OCI-LY7 (cell line): Measurements from ENCODE around the gene CCL27. TPM values are rescaled to one million over a fixed set of nuclear protein-coding genes. Genes with fewer than 3 reads are reported as not detected.

Source experiments
- BruUV-seq: library from RNA; stranded (reverse); fragments of 400-500 nt; replicated peaks from 2 replicates; lab custom pipeline; 2021; lab: Mats Ljungman, UMichigan
- CTCF ChIA-PET: fragments of 300-600 bp; sonication (Branson Sonifier 250); formaldehyde crosslinking; loops from one replicate; lab custom pipeline; 2022; ENCODE audit warnings: antibody characterized with exemption; ENCODE audit not compliant: unreplicated experiment; lab: Charles Lee
- POLR2A ChIA-PET: fragments of 300-600 bp; sonication (Branson Sonifier 250); formaldehyde crosslinking; loops from one replicate; lab custom pipeline; 2022; ENCODE audit warnings: antibody characterized with exemption; lab: Charles Lee
- DNase-seq: peaks from one replicate; pipeline ENCODE4 v3.0.0-alpha.2; 2015; ENCODE audit warnings: low spot score
- H2AFZ ChIP-seq: fragments of 200-600 bp; sonication (generic), shearing (Covaris generic); 2 replicates; pipeline ENCODE4 v1.6.1; 2014; ENCODE audit warnings: mild to moderate bottlenecking, antibody characterized with exemption, low read length, moderate library complexity
- H3K27ac ChIP-seq: fragments of 200-600 bp; sonication (generic); 2 replicates; pipeline ENCODE4 v1.5.1; 2014; ENCODE audit warnings: mixed run types, low read depth, mild to moderate bottlenecking, moderate library complexity, low read length, inconsistent platforms; ENCODE audit not compliant: poor library complexity, severe bottlenecking
- H3K36me3 ChIP-seq: fragments of 200-600 bp; sonication (generic); 2 replicates; pipeline ENCODE4 v1.6.1; 2014; ENCODE audit warnings: mild to moderate bottlenecking, antibody characterized with exemption, low read length, moderate library complexity, mixed read lengths; ENCODE audit not compliant: insufficient read depth
- H3K4me1 ChIP-seq: fragments of 200-600 bp; sonication (generic); 2 replicates; pipeline ENCODE4 v1.5.1; 2014; ENCODE audit warnings: mild to moderate bottlenecking, low read length; ENCODE audit not compliant: insufficient read depth, poor library complexity, severe bottlenecking
- H3K4me2 ChIP-seq: fragments of 200-600 bp; sonication (generic); 2 replicates; pipeline ENCODE4 v1.6.1; 2014; ENCODE audit warnings: mild to moderate bottlenecking, low read length
- H3K4me3 ChIP-seq: fragments of 200-600 bp; sonication (generic); 2 replicates; pipeline ENCODE4 v1.5.1; 2014; ENCODE audit warnings: mild to moderate bottlenecking, low read depth, low read length; ENCODE audit not compliant: poor library complexity, severe bottlenecking
- H3K79me2 ChIP-seq: fragments of 200-600 bp; sonication (generic); 2 replicates; pipeline ENCODE4 v1.6.1; 2016; ENCODE audit warnings: low read depth, mild to moderate bottlenecking, low read length, moderate library complexity, mixed read lengths; ENCODE audit not compliant: insufficient read depth
- H3K9me2 ChIP-seq: fragments of 200-600 bp; sonication (generic); 2 replicates; pipeline ENCODE4 v1.6.1; 2016; ENCODE audit warnings: mild to moderate bottlenecking, low read length, mixed read lengths; ENCODE audit not compliant: insufficient read depth
- H3K9me3 ChIP-seq: fragments of 200-600 bp; sonication (generic); 2 replicates; pipeline ENCODE4 v1.6.1; 2014; ENCODE audit warnings: mild to moderate bottlenecking, mixed run types, low read length, mixed read lengths
- H4K20me1 ChIP-seq: fragments of 200-600 bp; sonication (generic); 2 replicates; pipeline ENCODE4 v1.6.1; 2014; ENCODE audit warnings: mild to moderate bottlenecking, antibody characterized with exemption, low read length, moderate library complexity, mixed read lengths; ENCODE audit not compliant: insufficient read depth
- CTCF ChIP-seq: fragments of 200-600 bp; sonication (generic); conservative IDR thresholded peaks from 2 replicates; pipeline ENCODE4 v1.5.1; 2014; ENCODE audit warnings: mild to moderate bottlenecking, antibody characterized with exemption, low read length, moderate library complexity, mixed read lengths
- EZH2phosphoT487 ChIP-seq: fragments of 200-600 bp; sonication (generic); IDR thresholded peaks from 2 replicates; pipeline ENCODE4 v1.6.1; 2018; ENCODE audit warnings: low read depth, borderline replicate concordance, mild to moderate bottlenecking, mixed run types, antibody characterized with exemption, low read length, moderate library complexity, mixed read lengths
- intact Hi-C: fragments of 100-400 bp; cut with micrococcal nuclease; formaldehyde crosslinking; loops from one replicate; pipeline ENCODE4 v1.10.0; 2022; ENCODE audit not compliant: unreplicated experiment
- total RNA-seq, 2 experiments: library from RNA; depleted of rRNA in 1 of 2; stranded (reverse); fragments of >200 nt in 1 of 2; shearing (Covaris generic) in 1 of 2; gene quantifications; 2 replicates each; pipeline ENCODE4 v1.2.3, GENCODE V29; 2014 to 2022

CCL27 gene
- total RNA-seq, 2 experiments from 2014 or later = 0.42 TPM; not detected in 1

- Histone ChIP-seq H2AFZ (no peak overlapping the region), H3K36me3 (peaks cover 21% of the 10 kb centered on the region; the same call in 1 of the 2 replicates), H3K4me1 (peaks cover 24% of the 10 kb centered on the region), H3K9me2 (no peaks in the 10 kb centered on the region), H4K20me1 (0 out of 2 replicates have a peak, but pooled peaks cover 5% of the 10 kb centered on the region), H3K27ac (no peak overlapping the region), H3K4me3 (peak overlapping the region; percentile 86), H3K79me2 (peaks cover 20% of the 10 kb centered on the region), H3K9me3 (no peaks in the 10 kb centered on the region), H3K4me2 (peak overlapping the region; percentile 92)
- BruUV-seq = no TSS peak
- CTCF ChIA-PET = interaction anchor here (1.0 to 4.5 kb wide), 2 partner anchors 12 to 16 kb away, joined by 3 to 35 read pairs; partner anchors contain the start of genes DCTN3 and GALT
- POLR2A ChIA-PET = interaction anchor here (0.6 to 7.3 kb wide), 5 partner anchors 12 to 308 kb away, joined by 3 to 66 read pairs (median 12); partner anchors contain the start of genes DCTN3, GALT and RPP25L
- no peak for DNase-seq
- no peak for TF ChIP-seq EZH2phosphoT487
- no peak for TF ChIP-seq CTCF
- intact Hi-C loops = no loop called here
These were observed 26.9 kb downstream of the CCL27 start for GRCh38 chr9:34635556-34635955.

- H2AFZ ChIP-seq = no peak overlapping the region
- peaks cover 21% of the 10 kb centered on the region; the same call in 1 of the 2 replicates for H3K36me3 ChIP-seq
- DNase-seq = no peak
- no peaks in the 10 kb centered on the region for H3K9me3 ChIP-seq
- H3K9me2 ChIP-seq = no peaks in the 10 kb centered on the region
- intact Hi-C loops = loop anchor here (1.0 kb wide), 1 partner anchor 22 kb away; the partner anchor contains the start of gene RPP25L
- ChIA-PET POLR2A (interaction anchor here (0.5 to 7.3 kb wide), 7 partner anchors 8 to 935 kb away, joined by 3 to 66 read pairs (median 4); partner anchors contain the start of genes DCTN3, DNAJB5, GALT and RPP25L), CTCF (interaction anchor here (1.0 to 4.5 kb wide), 6 partner anchors 11 to 23 kb away, joined by 3 to 35 read pairs (median 5); partner anchors contain the start of genes DCTN3, GALT and RPP25L)
- H4K20me1 ChIP-seq = 0 out of 2 replicates have a peak, but pooled peaks cover 5% of the 10 kb centered on the region
- H3K4me3 ChIP-seq = no peak overlapping the region
- TSS peak; percentile 76 for BruUV-seq
- H3K27ac ChIP-seq = no peak overlapping the region
- H3K4me1 ChIP-seq = peaks cover 24% of the 10 kb centered on the region
- TF ChIP-seq EZH2phosphoT487 (no peak), CTCF (no peak)
- peak overlapping the region; percentile 92; the same call in 1 of the 2 replicates for H3K4me2 ChIP-seq
- H3K79me2 ChIP-seq = peaks cover 20% of the 10 kb centered on the region
These were observed 27.8 kb downstream of the CCL27 start for GRCh38 chr9:34634551-34635248.
